ENCODE results near the gene ZAP70. TPM values are rescaled to one million over a fixed set of nuclear protein-coding genes. Genes with fewer than 3 reads are reported as not detected.
A peak's percentile ranks its signal among the peaks of the same experiment; 100 is the strongest.

ZAP70 gene
- total and polyA plus RNA-seq, 10 of the 15 experiments (the other 5 are each of a cell fraction or from before 2014, with no cell fraction given), result 0.18 to 2.9 (median 1.2) TPM; not detected in 1

GRCh38 chr2:97673915-97674283 lies 39.5 kb upstream of the ZAP70 start (continued):
- TF ChIP-seq SP1 (IDR thresholded peaks at IDR 0.05; ENCODE audit: low read depth, low read length) (peak; percentile 35), SMAD5 (IDR thresholded peaks at IDR 0.05; ENCODE audit: low read depth) (no peak), ATF7 (IDR thresholded peaks at IDR 0.05; ENCODE audit: low read depth) (peak; percentile 92), PAX8 (IDR thresholded peaks at IDR 0.05) (no peak), ELK1 (IDR thresholded peaks at IDR 0.05; ENCODE audit: low read depth, low read length) (no peak), ZNF622 (IDR thresholded peaks at IDR 0.05) (no peak), RAD51 (IDR thresholded peaks at IDR 0.05) (peak; percentile 22; the same call in 1 of the 2 replicates), JUND (IDR thresholded peaks at IDR 0.05; ENCODE audit: low read depth, low read length) (no peak), STAT1 (conservative IDR thresholded peaks at IDR 0.05) (no peak), STAT3 (IDR thresholded peaks at IDR 0.05; ENCODE audit: low read depth, low read length) (no peak), SMARCA5 (IDR thresholded peaks at IDR 0.05) (no peak), CHD1 (IDR thresholded peaks at IDR 0.05; ENCODE audit: low read depth, low read length) (no peak), SUPT20H (IDR thresholded peaks at IDR 0.05; ENCODE audit: borderline replicate concordance, control insufficient read depth, low read depth, low read length) (no peak), POLR2AphosphoS2 (IDR thresholded peaks at IDR 0.05; ENCODE audit: low read depth, low read length) (no peak), CEBPB (IDR thresholded peaks at IDR 0.05; ENCODE audit: borderline replicate concordance in 1 of 2, low read depth in 2 of 2, low read length in 2 of 2) (no peak), EED (IDR thresholded peaks at IDR 0.05; ENCODE audit: low read depth) (peak; percentile 69; the same call in 1 of the 2 replicates), BRCA1 (IDR thresholded peaks at IDR 0.05; ENCODE audit: low read depth, low read length) (no peak), GATAD2B (conservative IDR thresholded peaks at IDR 0.05; ENCODE audit: low read depth) (no peak), RELA (IDR thresholded peaks at IDR 0.05; ENCODE audit: borderline replicate concordance, partially characterized antibody) (peak; percentile 73), RBBP5 (conservative IDR thresholded peaks at IDR 0.05) (no peak), WRNIP1 (IDR thresholded peaks at IDR 0.05; ENCODE audit: borderline replicate concordance, low read depth, low read length) (no peak)
- TF ChIP-seq, protein P1, sequence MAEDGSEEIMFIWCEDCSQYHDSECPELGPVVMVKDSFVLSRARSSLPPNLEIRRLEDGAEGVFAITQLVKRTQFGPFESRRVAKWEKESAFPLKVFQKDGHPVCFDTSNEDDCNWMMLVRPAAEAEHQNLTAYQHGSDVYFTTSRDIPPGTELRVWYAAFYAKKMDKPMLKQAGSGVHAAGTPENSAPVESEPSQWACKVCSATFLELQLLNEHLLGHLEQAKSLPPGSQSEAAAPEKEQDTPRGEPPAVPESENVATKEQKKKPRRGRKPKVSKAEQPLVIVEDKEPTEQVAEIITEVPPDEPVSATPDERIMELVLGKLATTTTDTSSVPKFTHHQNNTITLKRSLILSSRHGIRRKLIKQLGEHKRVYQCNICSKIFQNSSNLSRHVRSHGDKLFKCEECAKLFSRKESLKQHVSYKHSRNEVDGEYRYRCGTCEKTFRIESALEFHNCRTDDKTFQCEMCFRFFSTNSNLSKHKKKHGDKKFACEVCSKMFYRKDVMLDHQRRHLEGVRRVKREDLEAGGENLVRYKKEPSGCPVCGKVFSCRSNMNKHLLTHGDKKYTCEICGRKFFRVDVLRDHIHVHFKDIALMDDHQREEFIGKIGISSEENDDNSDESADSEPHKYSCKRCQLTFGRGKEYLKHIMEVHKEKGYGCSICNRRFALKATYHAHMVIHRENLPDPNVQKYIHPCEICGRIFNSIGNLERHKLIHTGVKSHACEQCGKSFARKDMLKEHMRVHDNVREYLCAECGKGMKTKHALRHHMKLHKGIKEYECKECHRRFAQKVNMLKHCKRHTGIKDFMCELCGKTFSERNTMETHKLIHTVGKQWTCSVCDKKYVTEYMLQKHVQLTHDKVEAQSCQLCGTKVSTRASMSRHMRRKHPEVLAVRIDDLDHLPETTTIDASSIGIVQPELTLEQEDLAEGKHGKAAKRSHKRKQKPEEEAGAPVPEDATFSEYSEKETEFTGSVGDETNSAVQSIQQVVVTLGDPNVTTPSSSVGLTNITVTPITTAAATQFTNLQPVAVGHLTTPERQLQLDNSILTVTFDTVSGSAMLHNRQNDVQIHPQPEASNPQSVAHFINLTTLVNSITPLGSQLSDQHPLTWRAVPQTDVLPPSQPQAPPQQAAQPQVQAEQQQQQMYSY (CRISPR knock-in tag; IDR thresholded peaks at IDR 0.05), result no peak
- TF ChIP-seq, protein P2, sequence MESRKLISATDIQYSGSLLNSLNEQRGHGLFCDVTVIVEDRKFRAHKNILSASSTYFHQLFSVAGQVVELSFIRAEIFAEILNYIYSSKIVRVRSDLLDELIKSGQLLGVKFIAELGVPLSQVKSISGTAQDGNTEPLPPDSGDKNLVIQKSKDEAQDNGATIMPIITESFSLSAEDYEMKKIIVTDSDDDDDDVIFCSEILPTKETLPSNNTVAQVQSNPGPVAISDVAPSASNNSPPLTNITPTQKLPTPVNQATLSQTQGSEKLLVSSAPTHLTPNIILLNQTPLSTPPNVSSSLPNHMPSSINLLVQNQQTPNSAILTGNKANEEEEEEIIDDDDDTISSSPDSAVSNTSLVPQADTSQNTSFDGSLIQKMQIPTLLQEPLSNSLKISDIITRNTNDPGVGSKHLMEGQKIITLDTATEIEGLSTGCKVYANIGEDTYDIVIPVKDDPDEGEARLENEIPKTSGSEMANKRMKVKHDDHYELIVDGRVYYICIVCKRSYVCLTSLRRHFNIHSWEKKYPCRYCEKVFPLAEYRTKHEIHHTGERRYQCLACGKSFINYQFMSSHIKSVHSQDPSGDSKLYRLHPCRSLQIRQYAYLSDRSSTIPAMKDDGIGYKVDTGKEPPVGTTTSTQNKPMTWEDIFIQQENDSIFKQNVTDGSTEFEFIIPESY (IDR thresholded peaks at IDR 0.05), result no peak
- TF ChIP-seq, protein P3, sequence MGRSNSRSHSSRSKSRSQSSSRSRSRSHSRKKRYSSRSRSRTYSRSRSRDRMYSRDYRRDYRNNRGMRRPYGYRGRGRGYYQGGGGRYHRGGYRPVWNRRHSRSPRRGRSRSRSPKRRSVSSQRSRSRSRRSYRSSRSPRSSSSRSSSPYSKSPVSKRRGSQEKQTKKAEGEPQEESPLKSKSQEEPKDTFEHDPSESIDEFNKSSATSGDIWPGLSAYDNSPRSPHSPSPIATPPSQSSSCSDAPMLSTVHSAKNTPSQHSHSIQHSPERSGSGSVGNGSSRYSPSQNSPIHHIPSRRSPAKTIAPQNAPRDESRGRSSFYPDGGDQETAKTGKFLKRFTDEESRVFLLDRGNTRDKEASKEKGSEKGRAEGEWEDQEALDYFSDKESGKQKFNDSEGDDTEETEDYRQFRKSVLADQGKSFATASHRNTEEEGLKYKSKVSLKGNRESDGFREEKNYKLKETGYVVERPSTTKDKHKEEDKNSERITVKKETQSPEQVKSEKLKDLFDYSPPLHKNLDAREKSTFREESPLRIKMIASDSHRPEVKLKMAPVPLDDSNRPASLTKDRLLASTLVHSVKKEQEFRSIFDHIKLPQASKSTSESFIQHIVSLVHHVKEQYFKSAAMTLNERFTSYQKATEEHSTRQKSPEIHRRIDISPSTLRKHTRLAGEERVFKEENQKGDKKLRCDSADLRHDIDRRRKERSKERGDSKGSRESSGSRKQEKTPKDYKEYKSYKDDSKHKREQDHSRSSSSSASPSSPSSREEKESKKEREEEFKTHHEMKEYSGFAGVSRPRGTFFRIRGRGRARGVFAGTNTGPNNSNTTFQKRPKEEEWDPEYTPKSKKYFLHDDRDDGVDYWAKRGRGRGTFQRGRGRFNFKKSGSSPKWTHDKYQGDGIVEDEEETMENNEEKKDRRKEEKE (IDR thresholded peaks at IDR 0.05), result no peak
